Medulla oblongata (tissue), 1 donor: Measurements from ENCODE around the gene RDH11.

Experiments used
- DNase-seq: peaks from one replicate; pipeline ENCODE4 v3.0.0-alpha.2; 2015; ENCODE audit errors: extremely low spot score

The RDH11 gene

GRCh38 chr14:67650151-67650550, 45.4 kb downstream of the RDH11 start:
- no peak for DNase-seq

DNA sequence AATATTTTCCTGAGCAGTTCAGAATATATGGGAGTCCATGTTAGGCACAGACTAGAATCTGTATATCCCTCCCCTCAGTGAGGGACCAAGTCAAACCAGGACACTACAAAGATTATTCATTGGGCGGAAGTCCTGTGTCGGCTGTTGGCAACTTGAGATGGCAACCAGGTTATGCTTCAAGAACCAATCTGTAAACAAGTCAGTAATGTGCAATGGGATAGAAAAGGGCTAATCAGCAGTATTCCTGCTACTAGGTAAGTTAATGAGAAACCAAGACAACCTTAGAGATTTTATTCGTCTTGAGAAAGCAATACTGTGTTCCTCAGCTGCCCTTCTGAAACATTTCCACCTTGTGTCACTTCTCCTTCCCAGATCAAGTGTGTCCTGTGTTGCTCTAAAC, 49.4 kb downstream of the RDH11 start:
- no peak for DNase-seq

- DNase-seq: no peak
These were observed 50.1 kb downstream of the RDH11 start for GRCh38 chr14:67645414-67645813.

GRCh38 chr14:67644428-67644827, 51.1 kb downstream of the RDH11 start:
- DNase-seq: no peak

DNA sequence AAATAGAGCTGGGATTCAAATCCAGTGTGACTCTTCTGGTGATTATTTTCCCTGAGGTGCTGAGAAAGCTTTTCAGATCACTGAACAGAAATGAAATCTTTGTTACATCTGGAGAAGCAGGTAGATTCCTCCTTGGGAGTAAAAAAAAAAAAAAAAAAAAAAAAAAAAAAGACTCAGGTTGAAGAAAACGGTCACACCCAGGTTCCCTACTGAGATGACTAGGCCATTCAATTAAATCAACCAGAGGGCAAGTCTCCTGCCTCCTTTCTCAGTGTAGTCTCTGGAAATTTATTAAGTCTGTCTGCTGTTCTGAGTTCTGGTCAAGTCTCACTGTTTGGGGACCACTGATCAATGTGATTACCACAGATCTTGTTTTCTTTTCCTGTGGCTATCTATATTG, 51.9 kb downstream of the RDH11 start:
- no peak for DNase-seq

- no peak for DNase-seq
These were observed 53.4 kb downstream of the RDH11 start for GRCh38 chr14:67641902-67642749.

- no peak for DNase-seq
These were observed 54.1 kb downstream of the RDH11 start for GRCh38 chr14:67641480-67641879.

- DNase-seq: no peak
These were observed 56.9 kb downstream of the RDH11 start for GRCh38 chr14:67638642-67639041.

- no peak for DNase-seq
These were observed 59.1 kb downstream of the RDH11 start for GRCh38 chr14:67636361-67636919.

DNA sequence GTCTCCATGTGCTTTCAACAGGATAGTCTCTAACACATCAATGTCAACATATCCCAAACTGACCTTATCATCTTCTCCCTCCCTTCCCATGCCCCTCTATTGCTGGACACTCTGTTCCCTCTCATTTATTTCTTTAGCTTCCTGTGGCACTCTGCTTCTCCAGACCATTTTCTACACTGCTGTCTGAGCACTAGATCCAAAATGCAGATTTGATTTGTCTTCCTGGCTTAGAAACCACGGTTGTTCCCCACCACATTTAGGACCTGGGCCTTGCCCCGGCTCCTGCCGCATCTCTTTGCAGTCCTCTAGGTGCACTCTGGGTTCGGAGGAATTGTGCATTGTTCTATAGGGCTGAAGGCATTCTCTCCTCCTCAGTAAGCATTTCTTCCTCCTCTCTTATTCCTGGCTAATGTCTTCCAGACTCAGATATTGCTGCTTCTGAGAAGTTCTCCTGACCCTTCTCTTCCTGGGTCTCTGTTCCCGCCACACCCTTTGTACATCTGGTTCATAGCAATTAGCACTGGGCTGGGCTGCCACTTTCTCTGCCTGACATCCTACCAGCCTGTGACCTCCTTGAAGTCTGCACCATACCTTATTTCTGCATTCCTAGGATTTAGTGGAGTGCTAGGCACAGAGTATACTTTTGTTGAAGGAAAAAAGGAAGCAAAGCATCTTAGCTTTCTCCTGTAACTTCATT, 62.0 kb downstream of the RDH11 start:
- no peak for DNase-seq

GRCh38 chr14:67630938-67631337, 64.6 kb downstream of the RDH11 start:
- DNase-seq: no peak

DNA sequence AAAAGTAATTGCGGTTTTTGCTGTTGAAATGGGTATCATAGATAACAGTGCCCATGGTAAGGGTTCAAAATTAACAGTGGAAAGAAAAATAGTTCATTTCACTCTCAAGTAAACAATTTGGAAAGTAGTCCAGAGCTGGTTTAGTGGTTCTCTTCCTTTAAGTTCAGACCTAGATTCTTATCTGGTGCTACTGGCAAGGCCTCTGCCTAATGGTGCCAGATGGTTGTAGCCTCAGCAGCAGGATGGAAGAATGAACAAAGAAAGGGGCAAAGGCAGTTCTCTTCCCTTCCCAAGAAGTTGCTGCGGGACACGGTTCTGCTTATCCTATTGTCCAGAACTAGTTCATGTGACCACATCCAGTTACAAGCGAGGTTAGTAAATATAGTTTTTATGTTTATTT, 65.4 kb downstream of the RDH11 start:
- no peak for DNase-seq

DNA sequence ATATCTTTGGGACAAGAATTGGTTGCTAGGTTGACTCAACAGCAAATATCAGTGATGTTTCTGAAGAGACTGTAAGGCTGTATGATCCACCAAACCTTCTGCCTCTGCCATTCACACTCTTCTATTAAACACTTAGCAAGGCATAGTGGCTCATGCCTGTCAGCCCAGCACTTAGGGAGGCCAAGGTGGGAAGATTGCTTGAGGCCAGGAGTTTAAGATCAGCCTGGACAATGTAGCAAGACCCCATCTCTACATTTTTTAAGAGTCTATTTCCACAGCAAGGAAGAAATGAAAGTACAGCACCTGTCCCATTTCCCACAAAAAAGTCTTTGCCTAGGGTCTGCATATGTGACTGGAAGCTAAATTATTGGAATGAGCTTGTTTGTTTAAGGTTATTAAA, 68.0 kb downstream of the RDH11 start:
- DNase-seq: no peak
